HCT116 (cell line): Measurements from ENCODE around the gene SMOC1. TPM values are rescaled to one million over a fixed set of nuclear protein-coding genes. Genes with fewer than 3 reads are reported as not detected.

Source experiments
- ATAC-seq: fragments of 200-7000 bp; cut with Tn5 transposase; 2 replicates; pipeline ENCODE4 v1.9.1; 2020; ENCODE audit warnings: mild to moderate bottlenecking, moderate library complexity
- BruUV-seq: library from RNA; stranded (reverse); fragments of 400-500 nt; replicated peaks from 2 replicates; lab custom pipeline; 2021; lab: Mats Ljungman, UMichigan
- CTCF ChIA-PET: fragments of 300-600 bp; sonication (Branson Sonifier 250); formaldehyde crosslinking; loops from one replicate; lab custom pipeline; 2021; ENCODE audit warnings: antibody characterized with exemption; lab: Charles Lee
- POLR2A ChIA-PET: fragments of 300-600, 350-600 bp; sonication (Branson Sonifier 250); formaldehyde crosslinking; loops from one replicate; lab custom pipeline; 2021; ENCODE audit warnings: antibody characterized with exemption; lab: Charles Lee
- RAD21 ChIA-PET, 2 experiments: fragments of 300-600 bp; sonication (Branson Sonifier 250); formaldehyde crosslinking; loops; one replicate each; lab custom pipeline; 2023; ENCODE audit warnings: low total read pairs in 2 of 2; ENCODE audit not compliant: uncharacterized antibody in 2 of 2, unreplicated experiment in 2 of 2, low non-redundant PET in 1 of 2; lab: Charles Lee
- DNase-seq: peaks from one replicate; pipeline ENCODE4 v3.0.0-alpha.2; 2010; ENCODE audit warnings: low read depth, low spot score
- H2AFZ ChIP-seq: fragments of 200-600 bp; shearing (Covaris generic), sonication (generic); 2 replicates; pipeline ENCODE4 v1.6.1; 2017; ENCODE audit warnings: low read depth, mixed run types, mixed read lengths, antibody characterized with exemption, low read length; ENCODE audit not compliant: poor library complexity, severe bottlenecking
- H3K27ac ChIP-seq: 2 replicates; pipeline ENCODE4 v1.5.1; 2012; ENCODE audit warnings: low read depth, low read length
- H3K27me3 ChIP-seq: fragments of 200-600 bp; sonication (generic); 2 replicates; pipeline ENCODE4 v1.6.1; 2016; ENCODE audit warnings: mixed run types, low read length, mixed read lengths; ENCODE audit not compliant: insufficient read depth
- H3K36me3 ChIP-seq, 2 experiments: fragments of 200-500 bp in 1 of 2; fragments of 200-600 bp in 1 of 2; sonication (Bioruptor generic) in 1 of 2; sonication (generic) in 1 of 2; 2 replicates each; pipeline versions ENCODE4 v1.5.1 to v1.6.1; 2014 to 2016; ENCODE audit warnings: low read length in 2 of 2, inconsistent platforms in 1 of 2, mixed read lengths in 1 of 2, mixed run types in 1 of 2; ENCODE audit not compliant: insufficient read depth in 2 of 2, control insufficient read depth in 1 of 2
- H3K4me1 ChIP-seq, 2 experiments: fragments of 200-600 bp in 1 of 2; sonication (generic) in 1 of 2; 2 replicates each; pipeline versions ENCODE4 v1.5.1 to v1.6.1; 2012 to 2017; ENCODE audit warnings: low read length in 2 of 2, inconsistent platforms in 1 of 2, mild to moderate bottlenecking in 1 of 2, mixed read lengths in 1 of 2, mixed run types in 1 of 2, moderate library complexity in 1 of 2; ENCODE audit not compliant: insufficient read depth in 2 of 2, control insufficient read depth in 1 of 2
- H3K4me2 ChIP-seq: fragments of 200-600 bp; sonication (generic); 2 replicates; pipeline ENCODE4 v1.6.1; 2017; ENCODE audit warnings: mixed run types, low read length, mixed read lengths
- H3K4me3 ChIP-seq, 2 experiments: fragments of 200-600 bp in 1 of 2; sonication (generic) in 1 of 2; replicated peaks in 1 of 2; 2 replicates each; pipeline ENCODE4 v1.5.1; 2011 to 2016; ENCODE audit warnings: low read length in 2 of 2, control low read depth in 1 of 2, low read depth in 1 of 2, mild to moderate bottlenecking in 1 of 2, mixed read lengths in 1 of 2, mixed run types in 1 of 2
- H3K79me2 ChIP-seq: fragments of 200-600 bp; sonication (generic); 2 replicates; pipeline ENCODE4 v1.6.1; 2017; ENCODE audit warnings: mild to moderate bottlenecking, mixed run types, low read length, moderate library complexity, mixed read lengths; ENCODE audit not compliant: insufficient read depth
- H3K9ac ChIP-seq: fragments of 200-600 bp; sonication (generic); 2 replicates; pipeline ENCODE4 v1.6.1; 2016; ENCODE audit warnings: low read length, mixed read lengths
- H3K9me2 ChIP-seq: fragments of 200-600 bp; sonication (generic), shearing (Covaris generic); 2 replicates; pipeline ENCODE4 v1.6.1; 2017; ENCODE audit warnings: mixed run types, mild to moderate bottlenecking, moderate library complexity; ENCODE audit not compliant: insufficient read depth
- H3K9me3 ChIP-seq, 2 experiments: fragments of 200-500 bp in 1 of 2; fragments of 200-600 bp in 1 of 2; sonication (Bioruptor generic) in 1 of 2; sonication (generic) in 1 of 2; 2 replicates each; pipeline ENCODE4 v1.6.1; 2014 to 2017; ENCODE audit warnings: low read length in 2 of 2, mixed read lengths in 2 of 2, inconsistent platforms in 1 of 2, low read depth in 1 of 2, mild to moderate bottlenecking in 1 of 2, mixed run types in 1 of 2, moderate library complexity in 1 of 2; ENCODE audit not compliant: control insufficient read depth in 1 of 2, insufficient read depth in 1 of 2
- H4K20me1 ChIP-seq: fragments of 200-600 bp; sonication (generic), shearing (Covaris generic); 2 replicates; pipeline ENCODE4 v1.6.1; 2017; ENCODE audit warnings: mixed run types, mild to moderate bottlenecking, moderate library complexity; ENCODE audit not compliant: insufficient read depth
- CBX3 ChIP-seq: IDR thresholded peaks from 2 replicates; pipeline ENCODE4 v1.6.1; 2012; ENCODE audit warnings: low read depth
- CEBPB ChIP-seq: IDR thresholded peaks from 2 replicates; pipeline ENCODE4 v1.6.1; 2012; ENCODE audit warnings: low read depth
- CTCF ChIP-seq, 3 experiments: fragments of 200-600 bp in 1 of 3; sonication (generic) in 1 of 3; IDR thresholded peaks in 2 of 3; conservative IDR thresholded peaks in 1 of 3; 2 replicates each; pipeline ENCODE4 v1.5.1; 2012 to 2017; ENCODE audit warnings: low read depth in 2 of 3, low read length in 2 of 3, antibody characterized with exemption in 1 of 3, borderline replicate concordance in 1 of 3, control low read depth in 1 of 3, mild to moderate bottlenecking in 1 of 3, mixed read lengths in 1 of 3, mixed run types in 1 of 3, moderate library complexity in 1 of 3; ENCODE audit not compliant: insufficient read depth in 1 of 3
- ELF1 ChIP-seq: IDR thresholded peaks from 2 replicates; pipeline ENCODE4 v1.6.1; 2012; ENCODE audit warnings: low read depth, borderline replicate concordance
- EZH2 ChIP-seq: fragments of 200-600 bp; sonication (generic); IDR thresholded peaks from 2 replicates; pipeline ENCODE4 v1.6.1; 2017; ENCODE audit warnings: antibody characterized with exemption, mixed run types
- JUND ChIP-seq: IDR thresholded peaks from 2 replicates; pipeline ENCODE4 v1.6.1; 2012
- POLR2A ChIP-seq: IDR thresholded peaks from 2 replicates; pipeline ENCODE4 v1.7.0; 2011; ENCODE audit warnings: borderline replicate concordance; ENCODE audit not compliant: insufficient read depth, insufficient read length; ENCODE audit errors: extremely low read depth
- RAD21 ChIP-seq: IDR thresholded peaks from 2 replicates; pipeline ENCODE4 v1.6.1; 2012; ENCODE audit warnings: low read depth, mild to moderate bottlenecking
- SIN3A ChIP-seq: IDR thresholded peaks from 2 replicates; pipeline ENCODE4 v1.6.1; 2012; ENCODE audit warnings: low read depth
- SRF ChIP-seq: IDR thresholded peaks from 2 replicates; pipeline ENCODE4 v1.6.1; 2012; ENCODE audit warnings: low read depth
- TCF7L2 ChIP-seq: IDR thresholded peaks from 2 replicates; pipeline ENCODE4 v1.7.0; 2011; ENCODE audit warnings: borderline replicate concordance, inconsistent platforms; ENCODE audit not compliant: insufficient read depth, insufficient read length; ENCODE audit errors: extremely low read depth
- YY1 ChIP-seq: IDR thresholded peaks from 2 replicates; pipeline ENCODE4 v1.6.1; 2011; ENCODE audit warnings: low read length, low read depth, moderate library complexity, mild to moderate bottlenecking; ENCODE audit not compliant: insufficient replicate concordance; ENCODE audit errors: extremely low read depth
- ZBTB33 ChIP-seq: IDR thresholded peaks from 2 replicates; pipeline ENCODE4 v1.6.1; 2011; ENCODE audit warnings: mild to moderate bottlenecking, low read length, moderate library complexity; ENCODE audit not compliant: insufficient replicate concordance; ENCODE audit errors: extremely low read depth
- ZFX ChIP-seq: fragments of 450-650 bp; IDR thresholded peaks from 2 replicates; pipeline ENCODE4 v1.6.1; 2017
- ZNF274 ChIP-seq: fragments of 200-500 bp; sonication (Bioruptor generic); IDR thresholded peaks from 2 replicates; pipeline ENCODE4 v1.6.1; 2014; ENCODE audit warnings: mild to moderate bottlenecking, low read depth, low read length, inconsistent platforms
- intact Hi-C: fragments of 100-400 bp; cut with micrococcal nuclease; formaldehyde crosslinking; loops from 2 replicates; pipeline ENCODE4 v1.10.0; 2022
- total RNA-seq: library from RNA; stranded (reverse); gene quantifications from one replicate; pipeline ENCODE4 v1.2.1, GENCODE V29; 2021; ENCODE audit not compliant: unreplicated experiment
- TF ChIP-seq, protein P1 (sequence below): IDR thresholded peaks from 2 replicates; pipeline ENCODE4 v1.6.1; 2012

SMOC1 gene
- total RNA-seq, 1 experiment from 2014 or later = not detected

DNA sequence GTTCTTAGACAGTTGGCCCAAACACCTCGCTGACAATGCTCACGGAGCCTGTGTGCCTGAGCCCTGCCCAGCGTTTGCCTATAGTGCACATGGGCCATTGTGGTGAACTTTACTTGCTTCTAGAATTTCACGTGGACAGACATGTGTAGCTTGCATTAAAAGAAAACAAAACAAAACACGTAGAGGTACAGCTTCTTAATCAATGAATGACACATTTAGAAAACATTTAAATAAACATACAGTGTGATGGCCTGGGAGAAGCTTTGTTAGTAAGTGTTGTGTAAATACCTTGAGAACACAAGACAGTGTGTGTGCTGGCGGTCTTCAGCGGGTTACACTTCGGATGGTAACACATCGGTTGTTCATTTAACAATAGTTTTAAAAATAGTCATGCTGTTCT lies 38.1 kb downstream of the SMOC1 start:
- H3K36me3 ChIP-seq = no peaks in the 10 kb centered on the region
- intact Hi-C loops = no loop called here
- POLR2A ChIA-PET = no interaction called here

GRCh38 chr14:69919815-69920214 lies 40.6 kb downstream of the SMOC1 start:
- Histone ChIP-seq H3K4me2 (no peak overlapping the region), H3K36me3 (no peaks in the 10 kb centered on the region), H3K9me2 (no peaks in the 10 kb centered on the region), H3K9me3 (no peaks in the 10 kb centered on the region), H2AFZ (no peak overlapping the region), H3K27ac (no peak overlapping the region), H3K27me3 (peaks cover 41% of the 10 kb centered on the region), H3K4me3 (no peak overlapping the region), H4K20me1 (no peaks in the 10 kb centered on the region), H3K9ac (no peak overlapping the region), H3K79me2 (no peaks in the 10 kb centered on the region), H3K4me1 (no peaks in the 10 kb centered on the region)
- POLR2A ChIA-PET = no interaction called here
- intact Hi-C loops = no loop called here
- RAD21 ChIA-PET = no interaction called here
- CTCF ChIA-PET = no interaction called here
- ATAC-seq (no peak), DNase-seq (no peak)
- BruUV-seq = no TSS peak
- TF ChIP-seq SRF = no peak
- TF ChIP-seq CEBPB = no peak
- no peak for TF ChIP-seq ZFX
- TF ChIP-seq CTCF (IDR thresholded peaks at IDR 0.05 in 2 of 3, conservative IDR thresholded peaks at IDR 0.05 in 1 of 3; ENCODE audit: borderline replicate concordance in 1 of 3, insufficient read depth in 1 of 3, low read depth in 2 of 3, low read length in 2 of 3) = no peak
- TF ChIP-seq JUND = no peak
- TF ChIP-seq CBX3 = no peak
- TF ChIP-seq YY1 = no peak
- TF ChIP-seq POLR2A = no peak
- TF ChIP-seq TCF7L2 = no peak
- TF ChIP-seq EZH2 = no peak
- TF ChIP-seq RAD21 = no peak
- TF ChIP-seq SIN3A = no peak
- TF ChIP-seq, protein P1, sequence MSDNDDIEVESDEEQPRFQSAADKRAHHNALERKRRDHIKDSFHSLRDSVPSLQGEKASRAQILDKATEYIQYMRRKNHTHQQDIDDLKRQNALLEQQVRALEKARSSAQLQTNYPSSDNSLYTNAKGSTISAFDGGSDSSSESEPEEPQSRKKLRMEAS = no peak
- TF ChIP-seq ELF1 = no peak

More for the DNA sequence above, 38.1 kb downstream of the SMOC1 start:
- H3K27ac ChIP-seq = no peak overlapping the region
- no peak for DNase-seq
- TF ChIP-seq ZNF274 (no peak), YY1 (no peak), JUND (no peak), EZH2 (no peak), ZBTB33 (no peak), ZFX (no peak), SRF (no peak)
- H3K9me3 ChIP-seq = no peaks in the 10 kb centered on the region
- H3K4me1 ChIP-seq = no peaks in the 10 kb centered on the region
- ATAC-seq = no peak
- no peaks in the 10 kb centered on the region for H4K20me1 ChIP-seq
- no peaks in the 10 kb centered on the region for H3K79me2 ChIP-seq
- H2AFZ ChIP-seq = no peak overlapping the region
- H3K4me3 ChIP-seq = no peak overlapping the region
- BruUV-seq = no TSS peak
- H3K4me2 ChIP-seq = no peak overlapping the region
- H3K9me2 ChIP-seq = no peaks in the 10 kb centered on the region
- no peak overlapping the region for H3K9ac ChIP-seq
- peaks cover 35% of the 10 kb centered on the region; the same call in 1 of the 2 replicates for H3K27me3 ChIP-seq
- CTCF ChIA-PET = no interaction called here
- RAD21 ChIA-PET = no interaction called here
